Stimulated activated CD8-positive, alpha-beta memory T cell treated with anti-CD3 and anti-CD28 coated beads, Interleukin-4, amount 100 ng/mL, for 48 hours (primary cell): Measurements from ENCODE around the gene SLC7A1.

Experiments
- DNase-seq: peaks from one replicate; pipeline ENCODE4 v3.0.0-alpha.2; 2020

Gene SLC7A1

GRCh38 chr13:29526741-29527140 is 68.7 kb downstream of the SLC7A1 start:
- DNase-seq = no peak

- DNase-seq = no peak
Measured at GRCh38 chr13:29525757-29526156, 69.7 kb downstream of the SLC7A1 start.

GRCh38 chr13:29524641-29525040 is 70.8 kb downstream of the SLC7A1 start:
- no peak for DNase-seq

- no peak for DNase-seq
Measured at GRCh38 chr13:29524176-29524575, 71.3 kb downstream of the SLC7A1 start.

GRCh38 chr13:29523199-29523961 is 72.1 kb downstream of the SLC7A1 start:
- DNase-seq = no peak

- DNase-seq = no peak
Measured at GRCh38 chr13:29522044-29522685, 73.3 kb downstream of the SLC7A1 start.

GRCh38 chr13:29521336-29521735 is 74.2 kb downstream of the SLC7A1 start:
- no peak for DNase-seq

- DNase-seq = no peak
Measured at GRCh38 chr13:29520671-29521070, 74.8 kb downstream of the SLC7A1 start.

GRCh38 chr13:29519921-29520320 is 75.6 kb downstream of the SLC7A1 start:
- DNase-seq = no peak

- no peak for DNase-seq
Measured at GRCh38 chr13:29516880-29517279, 78.6 kb downstream of the SLC7A1 start.

GRCh38 chr13:29516012-29516411 is 79.5 kb downstream of the SLC7A1 start:
- DNase-seq = no peak

GRCh38 chr13:29515372-29515771 is 80.1 kb downstream of the SLC7A1 start:
- DNase-seq = no peak

GRCh38 chr13:29514720-29515310 is 80.7 kb downstream of the SLC7A1 start:
- DNase-seq = no peak

- DNase-seq = no peak
Measured at GRCh38 chr13:29513981-29514719, 81.3 kb downstream of the SLC7A1 start.

GRCh38 chr13:29513002-29513980 is 82.2 kb downstream of the SLC7A1 start:
- no peak for DNase-seq

- DNase-seq = no peak
Measured at GRCh38 chr13:29511980-29512379, 83.5 kb downstream of the SLC7A1 start.

- DNase-seq = no peak
Measured at GRCh38 chr13:29511106-29511796, 84.2 kb downstream of the SLC7A1 start.

GRCh38 chr13:29510651-29511084 is 84.8 kb downstream of the SLC7A1 start:
- DNase-seq = no peak

- no peak for DNase-seq
Measured at GRCh38 chr13:29509999-29510589, 85.4 kb downstream of the SLC7A1 start.

- no peak for DNase-seq
Measured at GRCh38 chr13:29508876-29509252, 86.6 kb downstream of the SLC7A1 start.
